K562 (cell line): ENCODE data around the gene CASP2. TPM values are rescaled to one million over a fixed set of nuclear protein-coding genes. Genes with fewer than 3 reads are reported as not detected.

Experiments
- ATF1 ChIP-seq, 2 experiments: fragments of 450-650 bp in 1 of 2; IDR thresholded peaks; 2 replicates each; pipeline ENCODE4 v1.6.1; 2016; ENCODE audit warnings: missing compliant biosample characterization in 1 of 2, missing genetic modification characterization in 1 of 2
- CBX1 ChIP-seq: sonication (generic); IDR thresholded peaks from 2 replicates; pipeline ENCODE4 v1.6.1; 2016; ENCODE audit warnings: antibody characterized with exemption, low read depth, mild to moderate bottlenecking
- CTBP1 ChIP-seq: fragments of 450-650 bp; IDR thresholded peaks from 2 replicates; pipeline ENCODE4 v1.6.1; 2016; ENCODE audit warnings: borderline replicate concordance
- ETS2 ChIP-seq: IDR thresholded peaks from 2 replicates; pipeline ENCODE4 v1.6.1; 2016; ENCODE audit warnings: borderline replicate concordance, missing genetic modification characterization, mild to moderate bottlenecking, moderate library complexity, missing compliant biosample characterization; ENCODE audit not compliant: poor library complexity, severe bottlenecking
- HLTF ChIP-seq: fragments of 450-650 bp; IDR thresholded peaks from 2 replicates; pipeline ENCODE4 v1.6.1; 2016
- HNRNPL ChIP-seq: fragments of 200-400 bp; formaldehyde crosslinking; IDR thresholded peaks from 2 replicates; pipeline ENCODE4 v1.6.1; 2017; ENCODE audit warnings: low read depth, mild to moderate bottlenecking, low read length
- JUN ChIP-seq, 2 experiments: sonication (generic) in 1 of 2; formaldehyde crosslinking in 1 of 2; IDR thresholded peaks; 2 replicates each; pipeline versions ENCODE4 v1.6.1 to v1.8.0; 2012 to 2022; ENCODE audit warnings: borderline replicate concordance in 2 of 2, mild to moderate bottlenecking in 2 of 2, improper control_type of control experiment in 1 of 2, low read depth in 1 of 2, low read length in 1 of 2, missing genetic modification reagents in 1 of 2
- KDM4B ChIP-seq, 2 experiments: fragments of 450-650 bp in 1 of 2; sonication (generic) in 1 of 2; IDR thresholded peaks; 2 replicates each; pipeline ENCODE4 v1.6.1; 2016 to 2017; ENCODE audit warnings: borderline replicate concordance in 2 of 2, antibody characterized with exemption in 1 of 2, low read depth in 1 of 2, mild to moderate bottlenecking in 1 of 2
- KHSRP ChIP-seq: fragments of 450-650 bp; IDR thresholded peaks from 2 replicates; pipeline ENCODE4 v1.6.1; 2017
- MYNN ChIP-seq, 2 experiments: sonication (generic); formaldehyde crosslinking in 1 of 2; IDR thresholded peaks; 2 replicates each; pipeline versions ENCODE4 v1.5.0 to v1.6.1; 2016 to 2020; ENCODE audit warnings: antibody characterized with exemption in 1 of 2, missing genetic modification reagents in 1 of 2
- SETDB1 ChIP-seq: IDR thresholded peaks from one replicate; pipeline ENCODE4 v1.6.1; 2012; ENCODE audit warnings: low read length, control low read depth, inconsistent platforms
- SUPT5H ChIP-seq: fragments of 450-650 bp; IDR thresholded peaks from 2 replicates; pipeline ENCODE4 v1.6.1; 2016
- THRAP3 ChIP-seq: fragments of 450-650 bp; IDR thresholded peaks from 2 replicates; pipeline ENCODE4 v1.6.1; 2016; ENCODE audit warnings: mild to moderate bottlenecking, inconsistent platforms, borderline replicate concordance
- TRIM28 ChIP-seq: fragments of 450-650 bp; IDR thresholded peaks from 2 replicates; pipeline ENCODE4 v1.6.1; 2017
- ZBTB34 ChIP-seq: fragments of 250-450 bp; sonication (Bioruptor Pico); IDR thresholded peaks from 2 replicates; pipeline ENCODE4 v1.8.0; 2021; ENCODE audit warnings: mild to moderate bottlenecking, moderate library complexity
- ZFP91 ChIP-seq: sonication (generic); formaldehyde crosslinking; IDR thresholded peaks from 2 replicates; pipeline ENCODE4 v1.8.0; 2022; ENCODE audit warnings: mild to moderate bottlenecking, missing genetic modification reagents
- ZNF184 ChIP-seq: sonication (generic); formaldehyde crosslinking; IDR thresholded peaks from 2 replicates; pipeline ENCODE4 v1.5.0; 2020; ENCODE audit warnings: missing genetic modification reagents
- polyA plus RNA-seq, 8 experiments: library from polyadenylated mRNA; depleted of rRNA in 4 of 8; stranded (reverse) in 5 of 8; unstranded in 3 of 8; fragments of >200 nt; fragmentation: Nextera tagmentation in 2 of 8; fragmentation: Illumina TruSeq in 1 of 8; extraction: Ambion mirVana in 2 of 8; extraction: Trizol in 1 of 8; gene quantifications; 2 replicates each; pipeline versions ENCODE4 v1.2.1 to v1.2.3, GENCODE V29; 2011 to 2014; ENCODE audit warnings: inconsistent platforms in 1 of 8, missing spikeins in 1 of 8
- total RNA-seq, 7 experiments: library from RNA; depleted of rRNA in 6 of 7; stranded (reverse); fragments of >200 nt in 6 of 7; fragmentation: Illumina TruSeq in 2 of 7; extraction: Trizol in 2 of 7; gene quantifications; 2 replicates each; pipeline versions ENCODE4 v1.2.1 to v1.2.3, GENCODE V29; 2011 to 2021; ENCODE audit warnings: low replicate concordance in 1 of 7
- TF ChIP-seq, protein P1 (sequence below): fragments of 450-650 bp; IDR thresholded peaks from 2 replicates; pipeline ENCODE4 v1.6.1; 2017; ENCODE audit warnings: antibody characterized with exemption, mild to moderate bottlenecking
- TF ChIP-seq, protein P2 (sequence below): sonication (generic); formaldehyde crosslinking; IDR thresholded peaks from 2 replicates; pipeline ENCODE4 v1.9.0; 2022; ENCODE audit warnings: mild to moderate bottlenecking, missing genetic modification reagents

Gene CASP2
- total and polyA plus RNA-seq, 9 of the 15 experiments (the other 6 are each of a cell fraction or from before 2014, with no cell fraction given) = 18.8 to 64.9 (median 24.1) TPM

GRCh38 chr7:143263266-143264195, 24.6 kb upstream of the CASP2 start, which contains the start of gene GSTK1 (continued):
- TF ChIP-seq ZNF184 (CRISPR knock-in tag) (no peak), JUN (IDR thresholded peaks at IDR 0.05; ENCODE audit: borderline replicate concordance, low read depth, low read length) (0 out of 2 replicates have a peak, but pooled peaks have one; percentile 7), JUN (CRISPR knock-in tag; IDR thresholded peaks at IDR 0.05; ENCODE audit: borderline replicate concordance) (no peak), ATF1 (CRISPR knock-in tag; IDR thresholded peaks at IDR 0.05) (no peak), ATF1 (tag; IDR thresholded peaks at IDR 0.05) (peak; percentile 64), KHSRP (no peak), HLTF (peak; percentile 69; the same call in 1 of the 2 replicates), ETS2 (no peak), KDM4B (IDR thresholded peaks at IDR 0.05; ENCODE audit: borderline replicate concordance in 2 of 2, low read depth in 1 of 2) (peak in 1 of 2 experiments; percentile 87; a peak in 1 of 4 replicates), HNRNPL (peak; percentile 73; the same call in 1 of the 2 replicates), TRIM28 (peak; percentile 69; the same call in 1 of the 2 replicates), CTBP1 (peak; percentile 68), THRAP3 (no peak), CBX1 (peak; percentile 94), ZFP91 (CRISPR knock-in tag) (no peak), MYNN (IDR thresholded peaks at IDR 0.05) (peak; percentile 58; the same call in 1 of the 2 replicates), MYNN (CRISPR knock-in tag; IDR thresholded peaks at IDR 0.05) (no peak), SUPT5H (peak; percentile 98), ZBTB34 (CRISPR knock-in tag) (no peak), SETDB1 (no peak)
- TF ChIP-seq, protein P1, sequence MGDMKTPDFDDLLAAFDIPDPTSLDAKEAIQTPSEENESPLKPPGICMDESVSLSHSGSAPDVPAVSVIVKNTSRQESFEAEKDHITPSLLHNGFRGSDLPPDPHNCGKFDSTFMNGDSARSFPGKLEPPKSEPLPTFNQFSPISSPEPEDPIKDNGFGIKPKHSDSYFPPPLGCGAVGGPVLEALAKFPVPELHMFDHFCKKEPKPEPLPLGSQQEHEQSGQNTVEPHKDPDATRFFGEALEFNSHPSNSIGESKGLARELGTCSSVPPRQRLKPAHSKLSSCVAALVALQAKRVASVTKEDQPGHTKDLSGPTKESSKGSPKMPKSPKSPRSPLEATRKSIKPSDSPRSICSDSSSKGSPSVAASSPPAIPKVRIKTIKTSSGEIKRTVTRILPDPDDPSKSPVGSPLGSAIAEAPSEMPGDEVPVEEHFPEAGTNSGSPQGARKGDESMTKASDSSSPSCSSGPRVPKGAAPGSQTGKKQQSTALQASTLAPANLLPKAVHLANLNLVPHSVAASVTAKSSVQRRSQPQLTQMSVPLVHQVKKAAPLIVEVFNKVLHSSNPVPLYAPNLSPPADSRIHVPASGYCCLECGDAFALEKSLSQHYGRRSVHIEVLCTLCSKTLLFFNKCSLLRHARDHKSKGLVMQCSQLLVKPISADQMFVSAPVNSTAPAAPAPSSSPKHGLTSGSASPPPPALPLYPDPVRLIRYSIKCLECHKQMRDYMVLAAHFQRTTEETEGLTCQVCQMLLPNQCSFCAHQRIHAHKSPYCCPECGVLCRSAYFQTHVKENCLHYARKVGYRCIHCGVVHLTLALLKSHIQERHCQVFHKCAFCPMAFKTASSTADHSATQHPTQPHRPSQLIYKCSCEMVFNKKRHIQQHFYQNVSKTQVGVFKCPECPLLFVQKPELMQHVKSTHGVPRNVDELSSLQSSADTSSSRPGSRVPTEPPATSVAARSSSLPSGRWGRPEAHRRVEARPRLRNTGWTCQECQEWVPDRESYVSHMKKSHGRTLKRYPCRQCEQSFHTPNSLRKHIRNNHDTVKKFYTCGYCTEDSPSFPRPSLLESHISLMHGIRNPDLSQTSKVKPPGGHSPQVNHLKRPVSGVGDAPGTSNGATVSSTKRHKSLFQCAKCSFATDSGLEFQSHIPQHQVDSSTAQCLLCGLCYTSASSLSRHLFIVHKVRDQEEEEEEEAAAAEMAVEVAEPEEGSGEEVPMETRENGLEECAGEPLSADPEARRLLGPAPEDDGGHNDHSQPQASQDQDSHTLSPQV = peak; percentile 55; the same call in 1 of the 2 replicates
- TF ChIP-seq, protein P2, sequence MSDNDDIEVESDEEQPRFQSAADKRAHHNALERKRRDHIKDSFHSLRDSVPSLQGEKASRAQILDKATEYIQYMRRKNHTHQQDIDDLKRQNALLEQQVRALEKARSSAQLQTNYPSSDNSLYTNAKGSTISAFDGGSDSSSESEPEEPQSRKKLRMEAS (CRISPR knock-in tag) = peak; percentile 47; the same call in 1 of the 2 replicates
